Panc1 (cell line): ENCODE measurements around the gene CLEC20A. TPM values are rescaled to one million over a fixed set of nuclear protein-coding genes. Genes with fewer than 3 reads are reported as not detected.

Source experiments
- ATAC-seq: fragments of 200-7000 bp; cut with Tn5 transposase; 2 replicates; pipeline ENCODE4 v1.9.1; 2020; ENCODE audit warnings: mild to moderate bottlenecking, moderate library complexity
- BruUV-seq: library from RNA; stranded (reverse); fragments of 400-500 nt; replicated peaks from 2 replicates; lab custom pipeline; 2021; lab: Mats Ljungman, UMichigan
- CTCF ChIA-PET: fragments of 300-600 bp; sonication (Branson Sonifier 250); formaldehyde crosslinking; loops from one replicate; lab custom pipeline; 2022; ENCODE audit warnings: antibody characterized with exemption; lab: Charles Lee
- POLR2A ChIA-PET: fragments of 300-600 bp; sonication (Branson Sonifier 250); formaldehyde crosslinking; loops from one replicate; lab custom pipeline; 2022; ENCODE audit warnings: antibody characterized with exemption; lab: Charles Lee
- DNase-seq: peaks from one replicate; pipeline ENCODE4 v3.0.0-alpha.2; 2010; ENCODE audit warnings: low read depth, low spot score
- H3K27ac ChIP-seq: 2 replicates; pipeline ENCODE4 v1.5.1; 2011; ENCODE audit warnings: mild to moderate bottlenecking, low read length, inconsistent platforms
- H3K27me3 ChIP-seq: fragments of 200-500 bp; sonication (Bioruptor generic); 2 replicates; pipeline ENCODE4 v1.6.0; 2014; ENCODE audit warnings: low read length, inconsistent platforms; ENCODE audit not compliant: control insufficient read depth, insufficient read depth
- H3K36me3 ChIP-seq: fragments of 200-500 bp; sonication (Bioruptor generic); 2 replicates; pipeline ENCODE4 v1.5.1; 2014; ENCODE audit warnings: inconsistent platforms, mild to moderate bottlenecking, low read length, moderate library complexity; ENCODE audit not compliant: control insufficient read depth, insufficient read depth
- H3K4me1 ChIP-seq: 2 replicates; pipeline ENCODE4 v1.5.1; 2011; ENCODE audit warnings: inconsistent platforms, mild to moderate bottlenecking, low read length, moderate library complexity; ENCODE audit not compliant: control insufficient read depth, insufficient read depth
- H3K4me3 ChIP-seq, 2 experiments: 2 replicates each; pipeline ENCODE4 v1.5.1; 2011 to 2012; ENCODE audit warnings: low read depth in 2 of 2, low read length in 2 of 2, mild to moderate bottlenecking in 2 of 2, inconsistent platforms in 1 of 2, moderate library complexity in 1 of 2
- H3K9me3 ChIP-seq: fragments of 200-500 bp; sonication (Bioruptor generic); 2 replicates; pipeline ENCODE4 v1.5.1; 2014; ENCODE audit warnings: low read depth, mild to moderate bottlenecking, inconsistent platforms, low read length, moderate library complexity; ENCODE audit not compliant: control insufficient read depth, insufficient read depth
- POLR2AphosphoS5 ChIP-seq: IDR thresholded peaks from 2 replicates; pipeline ENCODE4 v1.6.1; 2012; ENCODE audit warnings: mild to moderate bottlenecking, low read depth, low read length, moderate library complexity
- SIN3A ChIP-seq: IDR thresholded peaks from 2 replicates; pipeline ENCODE4 v1.6.1; 2012; ENCODE audit warnings: low read depth, mild to moderate bottlenecking, low read length, moderate library complexity, borderline replicate concordance; ENCODE audit not compliant: insufficient read depth
- TCF7L2 ChIP-seq: IDR thresholded peaks from 2 replicates; pipeline ENCODE4 v1.6.1; 2011; ENCODE audit warnings: mild to moderate bottlenecking, low read depth, low read length, inconsistent platforms
- in situ Hi-C: cut with HindIII; loops from 2 replicates; pipeline ENCODE4 v1.10.0; 2016; ENCODE audit warnings: low sequenced_read_pairs, low pct_unique_long_range_greater_than_20kb
- intact Hi-C: fragments of 100-400 bp; cut with micrococcal nuclease; formaldehyde crosslinking; loops from one replicate; pipeline ENCODE4 v1.10.0; 2022; ENCODE audit not compliant: unreplicated experiment
- total RNA-seq: library from RNA; stranded (reverse); gene quantifications from one replicate; pipeline ENCODE4 v1.2.1, GENCODE V29; 2021; ENCODE audit not compliant: unreplicated experiment
- TF ChIP-seq, protein P1 (sequence below): fragments of 450-650 bp; IDR thresholded peaks from 2 replicates; pipeline ENCODE4 v1.5.1; 2017; ENCODE audit warnings: mild to moderate bottlenecking
- TF ChIP-seq, protein P2 (sequence below), 2 experiments: IDR thresholded peaks; 2 replicates each; pipeline ENCODE4 v1.6.1; 2011 to 2012; ENCODE audit warnings: low read depth in 2 of 2, control low read depth in 1 of 2, low read length in 1 of 2, mild to moderate bottlenecking in 1 of 2, moderate library complexity in 1 of 2; ENCODE audit not compliant: insufficient read depth in 1 of 2

The CLEC20A gene
- total RNA-seq, 1 experiment from 2014 or later = not detected

DNA sequence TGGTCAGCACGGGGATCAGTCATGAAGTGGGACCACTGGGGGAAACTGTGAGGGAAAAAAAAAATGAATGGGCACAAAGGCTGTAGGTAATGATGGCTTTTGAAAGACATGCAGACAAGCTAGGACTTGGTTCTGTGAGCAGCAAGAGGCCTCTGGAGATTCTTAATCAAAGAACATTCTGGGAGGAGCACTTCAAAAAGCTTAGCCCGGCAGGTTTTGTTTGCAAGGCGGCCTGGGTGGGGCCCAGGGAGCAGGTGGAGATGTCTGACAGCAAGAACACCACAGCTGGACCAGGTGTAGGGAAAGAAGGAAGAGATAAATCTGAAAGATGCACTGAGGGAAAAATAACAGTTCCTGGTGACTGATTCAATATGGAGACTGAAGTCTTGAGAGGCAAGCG lies 22.1 kb upstream of the CLEC20A start:
- Histone ChIP-seq H3K9me3 (no peaks in the 10 kb centered on the region), H3K36me3 (no peaks in the 10 kb centered on the region), H3K4me1 (no peaks in the 10 kb centered on the region), H3K27ac (no peak overlapping the region), H3K27me3 (no peaks in the 10 kb centered on the region), H3K4me3 (no peak overlapping the region)
- intact Hi-C loops (loop anchor here (5.0 kb wide), 1 partner anchor 207 kb away; no protein-coding TSS in a partner anchor), in situ Hi-C loops (no loop called here)
- ATAC-seq (no peak), DNase-seq (no peak)
- CTCF ChIA-PET = no interaction called here
- BruUV-seq = no TSS peak
- TF ChIP-seq POLR2AphosphoS5 = no peak
- no peak for TF ChIP-seq SIN3A
- TF ChIP-seq, protein P1, sequence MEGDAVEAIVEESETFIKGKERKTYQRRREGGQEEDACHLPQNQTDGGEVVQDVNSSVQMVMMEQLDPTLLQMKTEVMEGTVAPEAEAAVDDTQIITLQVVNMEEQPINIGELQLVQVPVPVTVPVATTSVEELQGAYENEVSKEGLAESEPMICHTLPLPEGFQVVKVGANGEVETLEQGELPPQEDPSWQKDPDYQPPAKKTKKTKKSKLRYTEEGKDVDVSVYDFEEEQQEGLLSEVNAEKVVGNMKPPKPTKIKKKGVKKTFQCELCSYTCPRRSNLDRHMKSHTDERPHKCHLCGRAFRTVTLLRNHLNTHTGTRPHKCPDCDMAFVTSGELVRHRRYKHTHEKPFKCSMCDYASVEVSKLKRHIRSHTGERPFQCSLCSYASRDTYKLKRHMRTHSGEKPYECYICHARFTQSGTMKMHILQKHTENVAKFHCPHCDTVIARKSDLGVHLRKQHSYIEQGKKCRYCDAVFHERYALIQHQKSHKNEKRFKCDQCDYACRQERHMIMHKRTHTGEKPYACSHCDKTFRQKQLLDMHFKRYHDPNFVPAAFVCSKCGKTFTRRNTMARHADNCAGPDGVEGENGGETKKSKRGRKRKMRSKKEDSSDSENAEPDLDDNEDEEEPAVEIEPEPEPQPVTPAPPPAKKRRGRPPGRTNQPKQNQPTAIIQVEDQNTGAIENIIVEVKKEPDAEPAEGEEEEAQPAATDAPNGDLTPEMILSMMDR = no peak
- TF ChIP-seq TCF7L2 = no peak
- TF ChIP-seq, protein P2, sequence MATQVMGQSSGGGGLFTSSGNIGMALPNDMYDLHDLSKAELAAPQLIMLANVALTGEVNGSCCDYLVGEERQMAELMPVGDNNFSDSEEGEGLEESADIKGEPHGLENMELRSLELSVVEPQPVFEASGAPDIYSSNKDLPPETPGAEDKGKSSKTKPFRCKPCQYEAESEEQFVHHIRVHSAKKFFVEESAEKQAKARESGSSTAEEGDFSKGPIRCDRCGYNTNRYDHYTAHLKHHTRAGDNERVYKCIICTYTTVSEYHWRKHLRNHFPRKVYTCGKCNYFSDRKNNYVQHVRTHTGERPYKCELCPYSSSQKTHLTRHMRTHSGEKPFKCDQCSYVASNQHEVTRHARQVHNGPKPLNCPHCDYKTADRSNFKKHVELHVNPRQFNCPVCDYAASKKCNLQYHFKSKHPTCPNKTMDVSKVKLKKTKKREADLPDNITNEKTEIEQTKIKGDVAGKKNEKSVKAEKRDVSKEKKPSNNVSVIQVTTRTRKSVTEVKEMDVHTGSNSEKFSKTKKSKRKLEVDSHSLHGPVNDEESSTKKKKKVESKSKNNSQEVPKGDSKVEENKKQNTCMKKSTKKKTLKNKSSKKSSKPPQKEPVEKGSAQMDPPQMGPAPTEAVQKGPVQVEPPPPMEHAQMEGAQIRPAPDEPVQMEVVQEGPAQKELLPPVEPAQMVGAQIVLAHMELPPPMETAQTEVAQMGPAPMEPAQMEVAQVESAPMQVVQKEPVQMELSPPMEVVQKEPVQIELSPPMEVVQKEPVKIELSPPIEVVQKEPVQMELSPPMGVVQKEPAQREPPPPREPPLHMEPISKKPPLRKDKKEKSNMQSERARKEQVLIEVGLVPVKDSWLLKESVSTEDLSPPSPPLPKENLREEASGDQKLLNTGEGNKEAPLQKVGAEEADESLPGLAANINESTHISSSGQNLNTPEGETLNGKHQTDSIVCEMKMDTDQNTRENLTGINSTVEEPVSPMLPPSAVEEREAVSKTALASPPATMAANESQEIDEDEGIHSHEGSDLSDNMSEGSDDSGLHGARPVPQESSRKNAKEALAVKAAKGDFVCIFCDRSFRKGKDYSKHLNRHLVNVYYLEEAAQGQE (IDR thresholded peaks at IDR 0.05; ENCODE audit: insufficient read depth in 1 of 2, low read depth in 2 of 2, low read length in 1 of 2) = no peak
- POLR2A ChIA-PET = no interaction called here

DNA sequence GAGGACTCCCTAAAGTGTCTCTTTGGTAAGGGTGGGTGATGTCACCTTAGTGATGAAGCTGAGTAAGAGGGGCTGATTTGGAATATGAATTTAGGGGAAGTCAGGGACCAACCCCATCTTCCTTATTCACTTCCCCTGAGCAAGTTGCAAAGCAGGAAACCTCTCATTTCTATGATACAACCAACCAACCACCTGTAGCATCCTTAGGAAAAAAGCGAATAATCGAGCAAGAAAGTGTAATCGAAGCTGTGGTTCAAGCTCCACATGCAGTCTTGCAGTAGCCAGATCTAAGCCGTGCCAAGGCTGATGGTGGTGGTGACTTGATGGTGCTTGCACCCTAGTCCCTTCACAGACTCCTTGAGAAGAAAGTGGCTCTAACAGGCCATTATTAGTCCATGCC lies 19.3 kb upstream of the CLEC20A start:
- intact Hi-C loops = loop anchor here (5.0 kb wide), 1 partner anchor 204 kb away; no protein-coding TSS in a partner anchor
- in situ Hi-C loops = no loop called here
- CTCF ChIA-PET = no interaction called here

More for the DNA sequence above, 19.3 kb upstream of the CLEC20A start:
- TF ChIP-seq SIN3A = no peak
- TF ChIP-seq, protein P1 = no peak
- no peak for TF ChIP-seq TCF7L2
- no peak overlapping the region for H3K27ac ChIP-seq
- H3K27me3 ChIP-seq = no peaks in the 10 kb centered on the region
- DNase-seq (no peak), ATAC-seq (no peak)
- H3K4me1 ChIP-seq = no peaks in the 10 kb centered on the region
- H3K4me3 ChIP-seq = no peak overlapping the region
- H3K9me3 ChIP-seq = no peaks in the 10 kb centered on the region
- BruUV-seq = no TSS peak
- H3K36me3 ChIP-seq = no peaks in the 10 kb centered on the region
- POLR2A ChIA-PET = no interaction called here
